ENCODE data around the gene PSAPL1.
"Not testable (repeated sequence)": the region's sequence is repeated elsewhere in the genome, so short reads cannot be mapped to it uniquely, and the experiment has no call there.

Gene PSAPL1

GRCh38 chr4:7460566-7460965 lies 25.8 kb upstream of the PSAPL1 start:
- no peak overlapping the region for H3K4me3 ChIP-seq
- H3K27ac ChIP-seq: no peak overlapping the region

GRCh38 chr4:7459471-7459870 lies 24.7 kb upstream of the PSAPL1 start:
- no peak overlapping the region for H3K27ac ChIP-seq
- no peak overlapping the region for H3K4me3 ChIP-seq
- TF ChIP-seq CTCF (IDR thresholded peaks at IDR 0.05): no peak
- DNase-seq (ENCODE audit: low spot score): no peak

More at GRCh38 chr4:7460566-7460965, 25.8 kb upstream of the PSAPL1 start:
- no peak for DNase-seq (ENCODE audit: low spot score)
- TF ChIP-seq CTCF (IDR thresholded peaks at IDR 0.05): no peak

- no peak overlapping the region for H3K4me3 ChIP-seq
- no peak overlapping the region for H3K27ac ChIP-seq
- DNase-seq (ENCODE audit: low spot score): no peak
- TF ChIP-seq CTCF (IDR thresholded peaks at IDR 0.05): no peak
These were observed 23.7 kb upstream of the PSAPL1 start for GRCh38 chr4:7458477-7458876.

- Histone ChIP-seq H3K4me3 (no peak overlapping the region), H3K27ac (no peak overlapping the region)
- TF ChIP-seq CTCF (IDR thresholded peaks at IDR 0.05): no peak
- DNase-seq (ENCODE audit: low spot score): no peak
These were observed 23.3 kb upstream of the PSAPL1 start for GRCh38 chr4:7458066-7458425.

GRCh38 chr4:7457201-7458065 lies 22.7 kb upstream of the PSAPL1 start:
- H3K27ac ChIP-seq: no peak overlapping the region
- TF ChIP-seq CTCF (IDR thresholded peaks at IDR 0.05): no peak

GRCh38 chr4:7452802-7453201 lies 18.1 kb upstream of the PSAPL1 start:
- H3K4me3 ChIP-seq; H3K27ac ChIP-seq; DNase-seq (ENCODE audit: low spot score): not testable (repeated sequence)

More at GRCh38 chr4:7457201-7458065, 22.7 kb upstream of the PSAPL1 start:
- DNase-seq (ENCODE audit: low spot score): no peak
- H3K4me3 ChIP-seq: no peak overlapping the region

GRCh38 chr4:7451800-7452199 lies 17.1 kb upstream of the PSAPL1 start:
- DNase-seq (ENCODE audit: low spot score): no peak
- no peak overlapping the region for H3K27ac ChIP-seq
- no peak overlapping the region for H3K4me3 ChIP-seq
- TF ChIP-seq CTCF (IDR thresholded peaks at IDR 0.05): no peak
